GM18519 (cell line): ENCODE data around the gene NDRG3.
A peak's percentile ranks its signal among the peaks of the same experiment; 100 is the strongest.

Source experiments
- ATAC-seq: cut with Tn5 transposase; IDR thresholded peaks from one replicate; pipeline ENCODE4 v1.9.1; 2021; ENCODE audit warnings: mild to moderate bottlenecking, moderate library complexity; ENCODE audit not compliant: unreplicated experiment, low FRiP score

Gene NDRG3

DNA sequence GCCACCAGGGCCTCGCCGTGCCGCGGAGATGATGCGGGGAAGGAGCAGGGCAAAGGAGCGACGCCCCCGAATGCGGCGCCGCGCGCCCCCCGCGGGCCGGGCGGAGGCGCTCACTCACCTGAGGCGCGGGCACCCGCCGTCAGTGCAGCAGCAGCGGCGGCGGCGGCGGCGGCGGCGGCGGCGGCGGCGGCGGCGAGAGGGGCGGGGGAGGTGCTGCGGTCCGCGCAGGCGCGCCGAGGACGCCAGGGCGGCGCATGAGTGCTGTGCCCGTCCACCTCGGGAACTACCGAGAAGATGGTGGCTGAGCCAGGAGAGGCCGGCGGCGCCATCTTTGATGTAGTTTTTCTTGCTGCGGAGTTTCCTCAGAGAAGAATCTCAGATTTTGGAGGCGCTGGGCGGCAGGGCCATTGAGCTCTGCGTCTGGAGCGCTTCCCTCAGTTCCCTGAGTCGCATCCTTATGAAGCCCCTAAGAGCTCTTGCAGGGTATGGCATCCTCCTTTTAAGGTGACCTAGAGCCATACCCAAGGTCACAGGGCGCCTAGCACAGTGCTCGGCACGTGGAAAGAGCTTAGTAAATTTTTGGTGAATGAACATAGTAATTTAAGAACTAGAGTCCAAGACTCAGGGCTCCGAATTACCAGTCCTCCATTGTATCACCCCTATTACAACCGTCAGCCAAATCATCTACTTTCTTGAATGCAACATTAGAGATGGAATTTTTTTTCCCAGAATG, at the start of gene NDRG3:
Gene NDRG3 (minus strand): TSS at position 164 of the 733 bp plus-strand sequence. CDS start 24,355 bp downstream, outside the sequence.
- peak; percentile 73 for ATAC-seq

- ATAC-seq, result no peak
Observed at GRCh38 chr20:36794116-36794474, 48.2 kb upstream of the NDRG3 start.

- ATAC-seq, result no peak
Observed at GRCh38 chr20:36793294-36794115, 47.6 kb upstream of the NDRG3 start.

DNA sequence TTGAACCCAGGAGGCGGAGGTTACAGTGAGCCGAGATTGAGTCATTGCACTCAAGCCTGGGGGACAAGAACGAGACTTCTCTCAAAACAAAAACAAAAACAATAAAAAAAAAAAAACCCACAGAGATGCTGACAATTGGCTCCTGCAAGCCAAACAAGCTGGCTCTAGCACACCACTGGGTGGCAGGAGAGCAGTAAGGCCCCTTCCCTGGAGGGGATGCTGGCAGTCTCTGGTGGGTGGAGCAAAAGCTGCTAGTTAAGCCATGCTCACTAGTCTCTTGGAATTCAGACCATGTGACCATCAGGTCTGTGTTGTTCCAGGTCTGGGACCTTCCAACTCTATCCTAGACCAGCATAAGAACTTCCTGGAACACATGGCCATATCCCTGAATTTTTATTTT, 46.5 kb upstream of the NDRG3 start:
- ATAC-seq, result no peak

GRCh38 chr20:36791862-36792261, 46.0 kb upstream of the NDRG3 start:
- no peak for ATAC-seq

- ATAC-seq, result no peak
Observed at GRCh38 chr20:36786663-36787062, 40.8 kb upstream of the NDRG3 start.

GRCh38 chr20:36786246-36786645, 40.4 kb upstream of the NDRG3 start:
- ATAC-seq, result no peak

DNA sequence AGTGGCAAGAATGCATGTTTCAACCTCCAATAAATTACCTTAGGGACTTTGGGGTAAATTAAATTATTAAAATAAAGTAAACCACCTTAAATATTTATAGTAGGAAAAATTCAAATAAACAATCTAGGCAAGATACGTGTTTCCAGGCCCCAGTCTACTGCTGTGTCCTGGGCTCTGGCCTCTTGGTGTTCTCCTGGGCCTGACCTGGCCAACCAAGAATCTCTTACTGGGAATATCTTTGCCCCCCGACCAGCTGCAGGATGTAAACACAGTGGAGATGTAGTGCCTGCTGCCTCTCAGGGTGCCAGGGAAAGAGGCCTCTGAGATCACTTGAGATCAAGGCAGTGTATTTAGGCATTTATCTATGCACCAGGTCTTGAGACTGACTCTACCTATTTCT, 39.4 kb upstream of the NDRG3 start:
- no peak for ATAC-seq

- ATAC-seq, result no peak
Observed at GRCh38 chr20:36784900-36785299, 39.0 kb upstream of the NDRG3 start.

DNA sequence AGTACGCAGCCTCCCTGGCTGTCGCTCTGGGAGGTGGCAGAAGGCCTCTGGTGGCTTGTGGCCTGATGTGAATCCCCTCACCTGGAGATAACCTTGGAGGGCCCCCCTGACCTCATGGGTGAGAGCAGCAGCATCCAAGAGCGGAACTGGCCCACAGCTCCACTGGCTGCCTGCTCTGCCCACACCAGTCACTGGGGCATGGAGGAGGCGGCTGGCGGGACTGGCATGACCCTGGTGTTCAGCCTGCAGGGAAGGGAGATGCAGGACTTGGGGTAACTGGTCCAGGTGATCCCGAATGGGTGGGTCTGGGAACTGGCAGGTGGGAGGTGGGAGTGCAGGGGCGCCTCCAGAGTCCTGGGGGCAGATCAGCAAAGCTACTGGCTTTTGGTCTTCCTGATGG, 38.2 kb upstream of the NDRG3 start:
- ATAC-seq, result no peak

- ATAC-seq, result no peak
Observed at GRCh38 chr20:36779656-36780025, 33.8 kb upstream of the NDRG3 start.

DNA sequence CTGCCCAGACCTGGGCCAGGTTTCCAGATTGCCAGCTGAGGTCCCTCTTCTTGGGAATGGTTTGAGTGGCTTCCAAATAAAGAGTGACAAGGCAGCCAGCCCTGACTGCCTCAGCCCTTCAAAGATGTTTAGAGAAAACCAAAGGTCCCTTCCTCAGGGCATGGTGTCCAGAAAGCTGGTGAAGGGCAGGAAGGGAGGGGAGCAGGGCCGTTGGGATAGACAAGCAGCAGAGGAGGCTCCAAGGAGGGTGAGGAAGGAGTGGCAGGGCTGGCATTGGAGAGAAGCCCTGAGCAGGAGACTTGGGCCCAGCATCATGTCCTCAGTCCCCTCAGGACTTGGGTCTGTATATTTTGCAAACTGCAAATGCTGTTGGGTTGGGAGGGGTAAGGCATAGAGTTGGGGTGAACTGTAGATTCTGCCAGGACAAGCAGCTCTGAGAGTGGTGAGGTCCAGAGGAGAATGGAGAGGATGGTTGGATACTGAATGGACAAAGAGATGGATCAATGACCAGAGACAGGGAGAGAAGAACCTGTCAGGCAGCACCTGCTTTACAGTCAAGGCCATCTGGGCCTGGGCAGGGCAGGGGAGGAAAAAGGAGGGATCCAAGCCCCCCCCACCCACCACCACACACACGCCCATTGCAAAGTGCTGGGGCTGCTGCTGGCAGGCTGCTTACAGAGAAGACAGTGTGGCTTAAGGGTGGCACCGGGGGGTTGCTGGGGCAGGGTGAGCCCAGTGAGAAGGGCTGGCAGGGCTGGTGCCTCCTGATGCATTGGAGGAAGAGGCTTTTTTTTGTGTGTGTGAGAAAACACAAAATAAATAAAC, 33.2 kb upstream of the NDRG3 start:
- ATAC-seq, result no peak

DNA sequence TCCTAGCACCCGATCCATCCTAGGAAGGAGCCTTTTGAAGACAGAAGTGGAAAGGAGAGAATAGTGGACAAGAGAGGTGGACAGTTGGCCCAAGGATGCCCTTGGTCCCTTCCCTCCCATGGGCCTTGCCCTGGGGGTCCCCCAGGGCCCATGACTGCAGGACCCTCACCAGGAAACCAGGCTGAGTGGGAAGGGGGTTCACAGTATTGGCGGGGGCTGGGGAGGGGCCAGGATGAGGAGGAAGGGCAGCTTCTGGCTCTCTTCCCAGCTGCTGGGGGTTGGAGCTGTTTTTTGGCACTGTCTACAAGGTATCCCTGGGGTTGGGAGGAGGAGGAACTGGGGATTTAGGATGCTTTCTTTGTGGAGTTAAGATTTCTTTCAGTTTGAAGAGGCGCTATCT, 31.7 kb upstream of the NDRG3 start:
- ATAC-seq, result no peak

GRCh38 chr20:36777167-36777566, 31.3 kb upstream of the NDRG3 start:
- ATAC-seq, result no peak

GRCh38 chr20:36775826-36776225, 29.9 kb upstream of the NDRG3 start:
- no peak for ATAC-seq

DNA sequence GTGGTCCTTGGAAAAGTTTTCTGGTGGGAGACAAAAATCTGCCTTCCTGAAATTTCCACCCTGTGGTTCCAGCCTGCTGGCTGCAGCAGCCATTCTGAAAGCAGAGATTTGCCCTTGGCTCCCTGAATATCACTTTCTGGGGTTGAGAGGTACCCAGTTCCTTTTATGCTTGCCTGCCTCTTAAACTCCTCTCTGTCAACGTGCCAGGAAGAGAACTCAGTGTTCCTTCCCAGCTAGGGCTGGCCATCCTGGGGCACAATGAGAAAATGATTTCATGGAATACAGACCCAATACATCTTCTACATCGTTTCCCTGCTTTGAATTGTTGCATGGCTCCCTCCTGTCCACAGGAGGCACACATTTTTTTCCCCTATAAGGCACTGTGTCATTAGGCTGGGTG, 29.3 kb upstream of the NDRG3 start:
- ATAC-seq, result no peak

DNA sequence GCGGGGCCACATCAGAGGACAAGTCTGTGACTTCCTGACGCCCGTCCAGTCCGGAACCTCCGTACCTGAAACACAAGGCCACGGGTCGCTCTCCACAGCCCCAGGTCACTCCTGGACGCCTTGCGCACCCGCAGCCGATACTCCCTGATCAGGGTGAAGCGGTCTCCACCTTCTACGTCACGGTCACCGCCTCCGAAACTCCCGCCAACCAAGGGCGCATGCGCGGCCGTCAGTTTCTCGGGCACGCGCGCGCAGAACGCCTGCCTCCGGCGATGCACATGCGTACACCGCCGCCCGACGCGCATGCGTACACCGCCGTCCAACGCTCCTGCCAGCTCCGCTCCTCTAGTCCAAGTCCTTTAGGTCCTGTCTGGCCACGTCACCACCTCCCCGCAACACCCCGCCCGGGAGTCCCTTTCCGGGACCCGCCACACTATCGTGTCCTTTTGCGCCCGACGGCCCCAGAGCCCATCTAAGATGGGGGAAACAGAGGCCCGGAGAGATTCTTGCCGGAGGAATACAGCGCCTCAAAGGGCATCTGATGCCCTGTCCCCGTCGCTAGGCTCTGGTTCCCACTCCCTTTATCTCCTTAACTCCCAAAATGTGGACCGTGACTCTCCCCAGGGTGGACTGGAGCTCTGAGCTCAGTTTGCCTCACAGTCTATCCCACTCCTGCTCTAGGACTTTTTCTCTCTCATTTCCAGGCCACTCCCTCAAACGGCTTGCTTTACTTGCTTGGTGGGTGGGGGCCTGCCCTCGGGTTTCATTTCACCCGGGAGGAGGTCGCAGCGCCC, 27.9 kb upstream of the NDRG3 start, which contains the start of gene DSN1:
Gene DSN1 (minus strand): TSS at position 167 of the 794 bp plus-strand sequence. CDS start 2,305 bp downstream, outside the sequence.
- ATAC-seq, result peak; percentile 59

- no peak for ATAC-seq
Observed at GRCh38 chr20:36773107-36773596, 27.3 kb upstream of the NDRG3 start.

DNA sequence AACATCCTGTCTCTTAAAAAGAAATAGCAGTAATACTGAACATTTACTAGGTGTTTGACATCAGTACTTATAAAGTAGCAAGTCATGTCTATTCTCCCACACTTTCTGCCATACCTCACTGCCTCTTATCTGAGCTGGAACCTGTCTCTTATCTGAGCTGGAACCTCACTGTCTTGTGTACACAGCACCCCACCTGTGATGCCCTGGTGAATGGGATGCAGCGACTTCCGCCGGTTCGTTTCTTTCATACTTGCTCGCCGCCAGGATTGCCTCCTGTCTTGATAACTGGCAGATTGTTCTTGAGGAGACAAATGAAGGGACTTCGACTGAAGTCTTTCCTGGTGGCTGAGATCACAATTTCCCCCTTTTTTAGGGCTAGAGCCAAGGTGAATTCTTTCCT, 24.8 kb upstream of the NDRG3 start:
- no peak for ATAC-seq
